Measurements from ENCODE around the gene EIF3F. TPM values are rescaled to one million over a fixed set of nuclear protein-coding genes. Genes with fewer than 3 reads are reported as not detected.

The EIF3F gene
- total RNA-seq, 4 donors from 2014 or later = 140 to 169 (median 148) TPM

DNA sequence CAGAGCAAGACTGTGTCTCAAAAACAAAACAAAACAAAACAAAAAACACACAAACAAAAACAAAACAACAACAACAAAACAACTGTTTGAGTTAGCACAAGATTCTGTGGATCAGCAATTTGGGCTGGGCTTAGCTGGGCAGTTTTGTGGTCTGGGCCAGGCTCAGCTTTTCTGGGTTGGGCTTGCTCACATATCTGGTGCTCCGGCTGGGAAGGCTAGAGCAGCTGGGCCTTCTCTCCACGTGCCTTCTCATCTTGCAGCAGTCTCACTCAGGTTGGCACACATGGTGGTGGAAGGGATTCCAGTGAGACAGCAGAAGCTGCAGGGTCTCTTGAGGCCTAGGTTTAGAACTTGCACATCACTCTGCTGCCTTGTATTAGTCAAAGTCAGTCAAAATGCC is 35.7 kb downstream of the EIF3F start:
- TF ChIP-seq, protein P1, sequence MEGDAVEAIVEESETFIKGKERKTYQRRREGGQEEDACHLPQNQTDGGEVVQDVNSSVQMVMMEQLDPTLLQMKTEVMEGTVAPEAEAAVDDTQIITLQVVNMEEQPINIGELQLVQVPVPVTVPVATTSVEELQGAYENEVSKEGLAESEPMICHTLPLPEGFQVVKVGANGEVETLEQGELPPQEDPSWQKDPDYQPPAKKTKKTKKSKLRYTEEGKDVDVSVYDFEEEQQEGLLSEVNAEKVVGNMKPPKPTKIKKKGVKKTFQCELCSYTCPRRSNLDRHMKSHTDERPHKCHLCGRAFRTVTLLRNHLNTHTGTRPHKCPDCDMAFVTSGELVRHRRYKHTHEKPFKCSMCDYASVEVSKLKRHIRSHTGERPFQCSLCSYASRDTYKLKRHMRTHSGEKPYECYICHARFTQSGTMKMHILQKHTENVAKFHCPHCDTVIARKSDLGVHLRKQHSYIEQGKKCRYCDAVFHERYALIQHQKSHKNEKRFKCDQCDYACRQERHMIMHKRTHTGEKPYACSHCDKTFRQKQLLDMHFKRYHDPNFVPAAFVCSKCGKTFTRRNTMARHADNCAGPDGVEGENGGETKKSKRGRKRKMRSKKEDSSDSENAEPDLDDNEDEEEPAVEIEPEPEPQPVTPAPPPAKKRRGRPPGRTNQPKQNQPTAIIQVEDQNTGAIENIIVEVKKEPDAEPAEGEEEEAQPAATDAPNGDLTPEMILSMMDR (IDR thresholded peaks at IDR 0.05; ENCODE audit: low read depth) = no peak

DNA sequence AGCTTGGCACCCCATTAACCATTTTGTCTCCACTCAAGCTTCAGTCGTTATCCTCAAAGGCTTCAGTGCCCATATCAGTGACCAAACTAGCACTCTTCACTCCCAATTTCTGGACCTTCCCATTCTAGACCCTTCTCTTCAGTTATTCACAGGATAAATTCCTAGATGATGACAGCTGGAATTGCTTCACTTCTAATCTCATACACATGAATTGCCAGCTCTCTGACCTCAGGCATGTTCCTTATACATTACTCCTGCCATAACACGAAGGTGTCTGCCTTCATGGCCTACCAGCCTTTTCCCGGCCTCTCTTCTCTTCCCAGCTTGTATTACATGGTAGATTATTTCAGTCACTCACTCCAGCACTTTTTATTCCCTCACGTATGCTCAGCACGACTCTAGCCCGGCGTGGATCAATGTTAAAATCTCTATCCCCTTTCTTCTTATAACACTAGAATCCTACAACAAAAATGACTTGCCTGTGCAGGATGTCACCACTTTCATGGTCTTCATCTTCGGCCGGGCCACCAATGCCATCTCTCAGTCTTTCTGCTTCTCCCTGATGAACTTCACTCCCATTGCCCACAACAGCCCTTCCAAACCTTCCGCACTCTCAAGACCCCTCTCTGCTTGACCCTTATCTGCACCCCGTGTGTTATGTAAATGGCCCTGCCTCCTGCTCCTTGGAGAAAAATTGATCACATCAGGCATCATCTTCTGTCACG is 36.9 kb downstream of the EIF3F start:
- TF ChIP-seq, protein P1 (IDR thresholded peaks at IDR 0.05; ENCODE audit: low read depth) = no peak

DNA sequence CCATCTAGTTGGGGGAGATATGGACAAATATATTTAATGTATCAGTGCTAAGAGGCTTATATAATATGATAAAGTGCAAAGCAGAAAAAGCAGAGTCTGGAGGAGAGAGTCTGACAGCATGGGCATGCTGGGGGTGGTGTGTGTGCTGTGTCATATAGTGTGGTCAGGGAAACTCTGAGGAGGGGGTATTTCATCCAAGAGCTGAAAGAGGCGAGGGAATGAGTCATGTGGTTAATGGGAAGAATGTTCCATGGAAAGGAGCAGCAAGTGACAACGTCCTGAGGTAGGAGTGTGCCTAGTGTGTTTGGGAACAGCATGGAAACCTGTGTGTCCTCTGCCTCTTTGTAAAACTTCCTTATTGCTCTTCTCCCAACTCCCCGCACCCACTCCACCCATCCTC is 38.0 kb downstream of the EIF3F start:
- TF ChIP-seq, protein P1 (IDR thresholded peaks at IDR 0.05; ENCODE audit: low read depth) = no peak

DNA sequence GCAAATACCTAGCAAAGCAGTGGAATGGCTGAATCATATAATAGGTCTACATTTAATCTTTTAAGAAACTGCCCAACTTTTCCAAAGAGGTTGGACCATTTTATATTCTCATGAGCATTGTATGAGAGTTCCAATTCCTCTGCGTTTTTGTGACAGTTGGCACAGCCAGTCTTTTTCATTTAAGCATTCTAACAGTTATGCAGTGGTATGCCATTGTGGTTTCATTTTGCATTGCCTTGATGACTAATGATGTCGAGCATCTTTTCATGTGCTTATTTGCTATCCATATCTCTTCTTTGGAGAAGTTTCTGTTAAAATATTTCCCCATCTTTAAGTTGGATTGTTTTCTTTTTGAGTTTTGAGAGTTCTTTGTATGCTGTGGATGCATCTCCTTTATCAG is 38.7 kb downstream of the EIF3F start:
- TF ChIP-seq, protein P1 (IDR thresholded peaks at IDR 0.05; ENCODE audit: low read depth) = no peak

DNA sequence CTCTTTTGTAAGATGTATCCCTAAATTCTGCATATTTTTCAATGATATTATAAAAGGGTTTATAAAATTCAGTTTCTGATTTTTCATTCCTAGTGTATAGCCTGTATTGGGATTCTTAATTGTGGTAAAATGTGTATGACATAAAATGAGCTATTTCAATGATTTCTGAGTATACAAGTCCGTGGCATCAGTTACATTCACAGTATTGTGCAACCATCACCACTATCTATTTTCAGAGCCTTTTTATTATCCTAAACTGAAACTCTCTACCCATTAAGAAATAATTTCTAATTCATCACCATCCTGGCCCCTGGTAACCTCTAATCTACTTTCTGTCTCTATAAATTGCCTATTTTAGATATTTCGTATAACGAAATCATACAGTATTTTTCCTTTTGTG is 39.8 kb downstream of the EIF3F start:
- TF ChIP-seq, protein P1 (IDR thresholded peaks at IDR 0.05; ENCODE audit: low read depth) = no peak

DNA sequence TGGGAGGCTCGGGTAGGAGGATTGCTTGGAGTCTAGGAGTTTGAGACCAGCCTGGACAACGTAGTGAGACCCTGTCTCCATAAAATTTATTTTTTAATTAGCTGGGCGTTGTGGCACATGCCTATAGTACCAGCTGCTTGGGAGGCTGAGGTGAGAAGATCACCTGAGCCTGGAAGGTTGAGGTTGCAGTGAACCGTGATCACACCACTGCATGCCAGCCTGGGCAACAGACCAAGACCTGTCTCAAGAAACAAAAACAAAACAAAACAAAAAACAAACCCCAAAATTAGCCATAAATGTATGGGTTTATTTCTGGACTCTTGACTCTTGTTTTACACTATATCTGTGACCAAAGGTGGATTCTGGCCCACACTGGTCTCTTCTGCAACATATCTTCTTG is 41.6 kb downstream of the EIF3F start:
- TF ChIP-seq, protein P1 (IDR thresholded peaks at IDR 0.05; ENCODE audit: low read depth) = no peak

DNA sequence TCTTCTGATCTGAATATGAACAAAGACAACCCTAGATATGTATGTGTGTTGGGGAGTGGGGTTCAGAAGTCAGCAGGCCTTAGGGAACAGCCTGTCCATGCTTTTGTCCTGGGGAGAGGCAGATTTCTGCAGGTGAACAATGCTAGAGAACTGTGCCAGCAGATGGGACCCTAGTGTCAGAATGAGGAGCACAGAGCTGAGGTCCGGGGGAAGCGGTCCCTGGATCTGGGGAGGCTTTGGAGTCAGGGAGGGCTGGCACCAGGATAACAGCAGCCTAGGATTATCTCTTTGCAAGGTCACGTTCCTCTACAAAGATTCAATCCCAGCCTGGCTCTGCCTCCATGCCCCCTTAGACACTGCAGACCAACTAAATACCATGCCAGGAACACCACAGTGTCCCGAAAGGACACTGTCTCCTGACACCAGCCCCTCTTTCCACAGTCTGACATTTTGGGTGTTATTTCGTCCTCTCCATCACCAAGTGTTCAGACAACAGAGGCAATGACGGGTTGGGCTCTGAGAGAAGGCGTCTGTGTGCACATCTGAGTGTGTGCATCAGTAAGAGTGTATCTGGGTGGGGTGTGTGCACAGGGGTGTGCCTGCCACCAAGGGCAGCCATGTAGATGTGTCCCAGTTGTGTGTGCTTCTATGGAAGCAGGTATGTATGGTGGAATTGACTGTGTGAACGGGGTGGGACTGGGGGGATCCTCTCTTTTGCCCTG is 43.5 kb downstream of the EIF3F start:
- TF ChIP-seq, protein P1 (IDR thresholded peaks at IDR 0.05; ENCODE audit: low read depth) = no peak
